8988T (cell line): ENCODE data around the gene C3orf38.
"Not testable (repeated sequence)": the region's sequence is repeated elsewhere in the genome, so short reads cannot be mapped to it uniquely, and the experiment has no call there.

Experiments
- DNase-seq: peaks from one replicate; pipeline ENCODE4 v3.0.0; 2011

The C3orf38 gene

DNA sequence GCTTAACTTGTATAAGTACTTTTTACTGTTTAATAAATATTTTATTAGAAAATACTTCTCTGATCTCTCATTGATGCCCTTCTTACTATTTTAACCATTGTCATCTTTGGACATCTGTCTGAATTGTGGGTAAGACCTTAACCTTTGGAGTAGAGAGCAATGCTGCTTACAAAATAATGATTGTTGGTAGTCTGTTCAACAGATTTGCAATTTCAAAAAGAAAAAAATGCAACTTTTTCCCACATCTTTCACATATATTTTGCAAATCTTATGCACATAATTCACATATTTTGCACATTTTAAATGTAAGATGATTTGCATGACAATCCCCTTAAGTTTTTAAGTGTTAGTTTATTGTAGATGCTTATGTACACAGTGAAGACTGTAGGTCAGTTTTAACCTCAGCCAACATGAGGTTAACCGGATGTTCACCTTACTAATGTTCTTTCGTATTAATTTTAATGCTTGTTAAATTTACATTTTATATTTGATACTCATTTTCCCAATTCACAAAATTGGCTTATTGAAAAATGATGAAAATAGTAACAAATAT is 16.7 kb downstream of the C3orf38 start:
- no peak for DNase-seq

DNA sequence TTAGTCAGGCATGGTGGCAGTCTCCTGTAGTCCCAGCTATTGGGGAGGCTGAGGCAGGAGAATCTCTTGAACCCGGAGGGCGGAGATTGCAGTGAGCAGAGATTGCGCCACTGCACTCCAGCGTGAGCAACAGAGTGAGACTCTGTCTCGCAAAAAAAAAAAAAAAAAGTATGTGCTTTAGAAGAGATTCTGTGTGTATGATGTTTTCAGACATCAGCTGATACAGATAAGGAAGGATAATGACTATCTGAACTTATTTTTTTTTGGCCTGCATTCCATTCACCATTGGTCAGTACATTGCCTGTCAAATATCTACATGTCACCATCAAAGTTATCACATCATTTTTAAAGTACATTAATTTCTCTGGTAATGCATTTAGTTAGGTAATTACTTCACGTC is 17.4 kb downstream of the C3orf38 start:
- DNase-seq: no peak

DNA sequence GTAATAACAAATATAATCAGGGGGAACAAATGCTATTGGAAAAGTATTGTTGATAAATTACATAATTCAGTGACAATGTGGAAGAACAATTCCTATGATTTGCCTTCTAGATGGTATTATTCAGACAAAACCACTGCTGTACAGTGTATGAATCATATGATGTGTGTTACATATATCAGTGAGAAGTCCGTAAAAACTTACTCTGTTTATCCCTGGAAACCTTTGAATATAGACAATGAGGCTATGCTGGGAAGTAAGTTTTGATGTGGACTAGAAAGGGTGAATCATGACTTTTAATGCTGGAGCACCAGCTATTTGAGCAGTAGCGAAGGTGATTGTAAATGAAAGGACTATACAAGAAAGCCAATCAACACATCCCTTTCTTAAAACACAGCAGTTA is 17.9 kb downstream of the C3orf38 start:
- DNase-seq: no peak

DNA sequence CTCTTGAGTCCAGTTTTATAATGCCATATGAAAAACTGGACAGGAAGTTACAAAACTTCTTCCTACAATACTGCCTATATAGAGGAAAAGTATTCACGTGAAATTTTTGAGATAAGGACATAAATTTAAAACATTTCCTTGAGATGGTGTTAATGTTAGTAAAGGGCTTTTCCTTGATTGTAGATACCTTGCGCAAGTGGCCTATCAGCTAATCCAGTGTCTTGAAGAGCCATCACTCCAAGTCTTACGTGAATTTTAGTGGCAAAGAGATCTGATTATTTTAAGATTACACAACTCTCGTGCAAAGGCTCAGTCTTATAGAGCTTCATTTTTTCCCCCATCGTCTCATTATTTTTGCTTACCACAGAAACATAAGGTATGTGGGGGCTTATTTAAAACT is 18.4 kb downstream of the C3orf38 start:
- DNase-seq: no peak

DNA sequence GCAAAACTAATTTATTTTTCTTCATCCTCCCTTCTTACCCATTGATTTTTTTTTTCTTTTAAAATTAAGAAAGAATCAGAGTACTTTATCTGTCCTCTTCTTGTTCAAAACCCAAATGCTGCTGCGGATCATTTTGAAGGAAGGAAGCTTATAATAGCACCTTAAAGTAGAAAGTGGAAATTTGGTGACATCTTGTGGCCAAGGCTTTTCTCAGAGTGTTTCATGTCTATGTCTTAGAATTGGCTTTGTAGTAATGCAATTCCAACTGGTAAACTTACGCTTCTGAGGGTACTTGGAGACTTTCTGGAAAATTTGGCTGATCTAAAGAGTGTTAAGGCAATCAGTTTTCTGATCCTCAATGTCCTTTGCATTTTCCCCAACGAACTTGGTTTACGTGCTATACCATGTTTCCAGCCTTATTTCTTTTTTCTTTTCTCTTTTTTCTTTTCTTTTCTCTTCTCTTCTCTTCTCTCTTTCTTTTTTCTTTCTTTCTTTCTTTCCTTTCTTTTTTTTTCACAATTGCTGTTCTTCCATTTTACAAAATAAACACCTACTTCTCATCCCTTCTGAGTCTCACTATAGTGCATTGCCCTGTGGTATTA is 30.7 kb downstream of the C3orf38 start:
- no peak for DNase-seq

DNA sequence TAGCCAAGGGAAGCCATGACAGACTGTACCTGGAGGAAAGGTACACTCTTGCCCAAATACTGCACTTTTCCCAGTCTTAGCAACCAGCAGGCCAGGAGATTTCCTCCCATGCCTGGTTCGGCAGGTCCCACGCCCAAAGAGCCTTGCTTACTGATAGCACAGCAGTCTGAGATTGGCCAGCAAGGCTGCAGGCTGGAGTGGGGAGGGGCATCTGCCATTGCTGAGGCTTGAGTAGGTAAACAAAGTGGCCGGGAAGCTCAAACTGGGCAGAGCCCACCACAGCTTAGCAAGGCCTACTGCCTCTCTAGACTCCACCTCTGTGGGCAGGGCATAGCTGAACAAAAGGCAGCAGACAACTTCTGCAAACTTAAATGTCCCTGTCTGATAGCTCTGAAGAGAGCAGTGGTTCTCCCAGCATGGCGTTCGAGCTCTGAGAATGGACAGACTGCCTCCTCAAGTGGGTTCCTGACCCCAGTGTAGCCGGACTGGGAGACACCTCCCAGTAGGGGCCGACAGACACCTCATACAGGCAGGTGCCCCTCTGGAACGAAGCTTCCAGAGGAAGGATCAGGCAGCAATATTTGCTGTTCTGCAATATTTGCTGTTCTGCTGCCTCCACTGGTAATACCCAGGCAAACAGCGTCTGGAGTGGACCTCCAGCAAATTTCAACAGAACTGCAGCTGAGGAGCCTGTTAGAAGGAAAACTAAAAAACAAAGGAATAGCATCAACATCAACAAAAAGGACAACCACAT is 32.6 kb downstream of the C3orf38 start:
- DNase-seq: not testable (repeated sequence)

DNA sequence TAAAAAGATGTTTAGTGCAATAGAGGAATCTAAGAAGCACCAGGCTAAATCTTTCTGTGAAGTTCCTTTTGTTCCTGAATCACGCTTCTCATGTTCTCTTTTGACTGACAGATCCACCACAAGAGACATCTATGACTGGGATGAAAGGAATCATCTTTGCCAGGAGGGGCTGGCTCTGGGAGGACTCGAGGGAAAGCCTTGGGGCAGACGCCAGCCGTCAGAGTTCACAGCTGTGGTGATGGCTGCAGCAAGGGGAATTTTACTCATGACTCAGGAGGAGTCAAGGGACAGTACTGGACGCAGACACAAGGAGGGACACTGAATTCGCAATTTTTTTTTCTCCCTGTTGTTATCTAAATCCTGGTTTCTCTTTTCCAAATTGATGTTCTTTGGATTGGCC is 38.7 kb downstream of the C3orf38 start:
- DNase-seq: no peak

DNA sequence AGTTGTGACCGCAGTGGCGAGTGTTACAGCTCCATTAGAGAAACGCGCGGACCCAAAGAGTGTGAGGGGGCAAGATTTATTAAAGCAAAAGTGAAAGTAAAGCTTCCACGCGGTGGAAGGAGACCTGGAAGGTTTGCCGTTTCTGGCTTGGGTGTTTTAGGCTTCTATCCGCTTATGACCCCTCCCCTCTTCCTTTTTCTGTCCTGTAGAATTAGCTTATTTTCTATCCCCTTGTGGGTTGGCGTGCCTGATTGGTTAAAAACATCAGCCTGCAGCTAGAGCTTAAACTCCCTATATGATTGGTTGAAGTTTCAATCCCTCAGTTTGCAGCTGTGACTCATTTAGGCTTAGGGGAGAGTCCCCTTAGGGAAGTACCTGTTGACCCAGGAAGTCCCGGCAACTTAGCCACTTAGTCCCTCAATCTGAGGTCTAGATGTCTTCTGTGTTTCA is 39.6 kb downstream of the C3orf38 start:
- DNase-seq: no peak

DNA sequence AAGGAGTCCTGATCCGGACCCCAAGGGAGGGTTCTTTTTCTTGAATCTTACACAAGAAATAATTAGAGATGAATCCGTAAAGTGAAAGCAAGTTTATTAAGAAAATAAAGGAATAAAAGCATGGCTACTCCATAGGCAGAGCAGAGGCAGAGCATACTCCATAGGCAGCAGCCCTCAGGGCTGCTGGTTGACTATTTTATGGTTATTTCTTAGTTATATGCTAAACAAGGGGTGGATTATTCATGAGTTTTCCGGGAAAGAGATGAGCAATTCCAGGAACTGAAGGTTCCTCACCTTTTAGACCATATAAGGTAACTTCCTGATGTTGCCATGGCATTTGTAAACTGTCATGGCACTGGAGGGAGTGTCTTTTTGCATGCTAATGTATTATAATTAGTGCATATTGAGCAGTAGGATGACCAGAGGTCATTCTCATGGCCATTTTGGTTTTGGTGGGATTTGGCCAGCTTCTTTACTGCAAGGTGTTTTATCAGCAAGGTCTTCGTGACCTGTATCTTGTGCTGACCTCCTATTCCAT is 42.2 kb downstream of the C3orf38 start:
- no peak for DNase-seq

DNA sequence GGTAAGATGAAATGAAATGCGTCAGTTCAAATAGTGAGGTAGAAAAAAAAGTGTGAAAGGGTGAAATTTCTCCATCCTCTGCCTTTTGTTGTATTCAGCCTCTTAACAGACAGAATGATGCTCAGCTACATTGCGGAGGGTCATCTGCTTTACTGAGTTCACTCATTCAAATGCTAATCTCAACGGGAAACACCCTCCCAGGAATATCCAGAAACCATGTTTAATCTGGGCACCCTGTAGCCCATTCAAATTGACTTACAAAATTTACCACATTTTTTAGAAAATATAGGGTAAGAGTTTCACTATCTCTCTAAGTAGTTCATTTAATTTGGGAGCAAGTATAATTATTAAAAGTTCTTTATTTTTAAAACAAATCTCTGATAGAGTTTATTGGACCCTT is 42.9 kb downstream of the C3orf38 start:
- DNase-seq: no peak

DNA sequence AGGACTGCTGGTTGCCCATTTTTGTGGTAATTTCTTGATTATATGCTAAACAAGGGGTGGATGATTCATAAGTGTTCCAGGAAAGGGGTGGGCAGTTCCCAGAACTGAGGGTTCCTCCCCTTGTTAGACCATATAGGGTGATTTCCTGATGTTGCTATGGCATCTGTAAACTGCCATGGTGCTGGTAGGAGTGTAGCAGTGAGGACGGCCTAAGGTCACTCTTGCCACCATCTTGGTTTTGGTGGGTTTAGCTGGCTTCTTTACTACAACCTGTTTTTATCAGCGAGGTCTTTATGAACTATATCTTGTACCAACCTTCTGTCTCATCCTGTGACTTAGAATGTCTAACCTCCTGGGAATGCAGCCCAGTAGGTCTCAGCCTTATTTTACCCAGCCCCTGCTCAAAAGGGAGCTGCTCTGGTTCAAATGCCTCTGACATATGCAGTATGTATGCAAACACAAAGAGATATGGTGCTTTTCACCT is 46.2 kb downstream of the C3orf38 start:
- DNase-seq: no peak

DNA sequence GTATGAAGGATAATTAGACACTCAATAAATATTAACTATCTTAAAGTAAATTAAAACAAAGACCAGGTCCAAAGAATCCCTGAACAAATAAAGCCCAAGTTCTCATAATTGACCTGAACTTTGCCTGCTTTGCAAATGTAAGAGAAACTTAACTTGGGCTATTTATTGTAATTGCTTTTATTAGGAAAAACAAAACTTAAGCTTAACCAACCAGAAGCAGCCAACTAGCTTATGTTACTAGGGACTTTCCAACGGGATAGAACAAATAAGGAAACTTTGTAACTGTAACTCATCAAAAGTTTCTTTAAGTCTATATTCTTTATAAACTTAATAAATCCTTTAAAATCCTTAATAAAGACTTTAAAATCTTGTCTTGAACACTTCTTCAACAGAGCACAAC is 48.4 kb downstream of the C3orf38 start:
- no peak for DNase-seq

DNA sequence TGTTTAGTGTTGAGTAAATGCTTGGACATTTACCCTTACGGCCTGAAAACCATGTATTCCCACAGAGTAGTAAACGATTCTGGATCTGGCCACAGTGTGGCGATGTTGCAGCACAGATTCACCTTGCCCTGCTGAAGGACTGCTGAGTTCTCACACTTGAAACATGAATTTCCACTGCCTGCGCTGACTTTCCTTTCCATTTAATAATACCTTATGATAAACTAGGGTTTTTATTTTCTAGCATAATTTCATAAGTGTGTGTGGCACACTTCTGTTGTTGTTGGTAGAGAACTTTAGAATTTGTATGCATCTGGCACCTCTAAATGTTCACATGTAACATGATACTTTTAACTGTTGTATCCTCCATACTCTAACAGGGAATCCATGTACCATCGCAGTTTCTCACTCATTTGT is 53.9 kb downstream of the C3orf38 start:
- DNase-seq: no peak
